ENCODE data around the gene TRRAP. TPM values are rescaled to one million over a fixed set of nuclear protein-coding genes. Genes with fewer than 3 reads are reported as not detected.

TRRAP gene
- total and polyA plus RNA-seq, 2 of the 8 experiments (the other 6 are each of a cell fraction or from before 2014, with no cell fraction given) = 21.7 to 48.6 TPM

GRCh38 chr7:98909487-98909886, 31.2 kb downstream of the TRRAP start (continued):
- TF ChIP-seq BACH1 (IDR thresholded peaks at IDR 0.05; ENCODE audit: low read length) (no peak), TAF7 (optimal IDR thresholded peaks at IDR 0.05; ENCODE audit: borderline replicate concordance, low read depth, low read length) (no peak), NANOG (IDR thresholded peaks at IDR 0.05; ENCODE audit: insufficient read depth, low read depth, low read length, poor library complexity, severe bottlenecking) (no peak), HDAC6 (IDR thresholded peaks at IDR 0.05; ENCODE audit: low read depth, low read length) (no peak), GABPA (IDR thresholded peaks at IDR 0.05; ENCODE audit: borderline replicate concordance, insufficient read depth, low read length) (no peak), HDAC2 (IDR thresholded peaks at IDR 0.05; ENCODE audit: borderline replicate concordance in 1 of 2, low read depth in 2 of 2, low read length in 2 of 2) (no peak)

Measured in H1 (cell line).